GM19467 (cell line): ENCODE data around the gene KDM4B.

Source experiments
- ATAC-seq: cut with Tn5 transposase; IDR thresholded peaks from one replicate; pipeline ENCODE4 v1.9.1; 2021; ENCODE audit warnings: mild to moderate bottlenecking, moderate library complexity; ENCODE audit not compliant: unreplicated experiment

The KDM4B gene

DNA sequence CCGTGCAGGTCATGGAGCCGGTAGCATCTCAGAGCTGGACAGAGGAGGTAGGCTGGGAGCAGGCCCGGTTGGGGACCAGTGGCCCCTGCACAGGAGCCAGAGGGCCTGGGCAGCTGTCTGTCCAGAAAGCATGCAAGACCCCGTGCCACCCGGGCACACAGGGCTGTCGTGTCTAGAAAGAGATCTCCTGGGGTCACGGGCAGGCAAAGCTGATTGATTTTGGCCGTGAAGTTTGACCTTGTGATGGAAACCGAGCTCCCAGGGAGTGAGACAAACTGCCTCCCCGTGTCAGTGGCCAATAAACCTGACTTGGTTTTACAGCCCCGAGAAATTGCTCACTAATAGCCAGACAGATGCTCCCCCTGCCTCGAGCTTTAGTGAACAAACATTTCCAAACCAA, 98.8 kb downstream of the KDM4B start:
- no peak for ATAC-seq

- ATAC-seq = no peak
These were observed 99.5 kb downstream of the KDM4B start for GRCh38 chr19:5068233-5069072.

DNA sequence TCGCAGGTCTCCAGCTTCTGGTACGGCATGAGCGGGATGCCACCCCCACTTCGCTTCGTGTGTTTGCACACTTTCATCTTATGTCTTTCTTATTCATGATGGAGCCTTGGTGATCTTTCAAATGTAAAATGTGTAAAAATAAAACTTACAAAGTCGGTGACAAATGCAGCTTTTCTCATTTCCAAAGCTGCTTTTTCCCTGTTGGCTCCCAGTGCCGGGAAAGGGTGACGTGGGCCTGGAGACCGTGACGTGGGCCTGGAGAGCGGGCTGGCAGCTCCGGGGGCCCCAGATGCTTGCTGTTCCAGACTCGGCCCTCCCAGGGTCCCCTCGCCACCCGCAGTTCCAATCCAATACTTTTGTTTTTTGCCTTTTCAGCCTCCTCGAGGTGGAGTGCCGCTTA, 101.4 kb downstream of the KDM4B start:
- no peak for ATAC-seq

- no peak for ATAC-seq
These were observed 102.0 kb downstream of the KDM4B start for GRCh38 chr19:5070930-5071329.

DNA sequence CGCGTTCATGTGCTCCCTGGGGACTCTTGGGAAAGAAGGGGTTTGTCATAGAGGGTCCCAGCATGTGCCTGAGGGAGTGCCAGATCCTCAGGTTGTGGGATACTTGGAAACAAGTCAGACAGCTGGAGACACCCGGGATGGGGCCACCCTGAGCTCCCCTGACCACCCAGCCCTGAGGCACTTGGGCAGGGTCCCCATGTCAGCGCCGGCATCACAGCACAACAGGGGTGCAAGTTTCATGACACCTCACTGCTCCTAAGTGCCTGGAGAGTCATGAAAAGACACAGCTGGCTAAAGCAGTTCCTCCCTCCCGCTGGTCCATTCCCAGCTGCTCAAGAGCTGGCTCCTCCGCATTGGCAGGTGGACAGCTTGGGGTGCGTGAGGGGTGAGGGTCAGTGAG, 102.7 kb downstream of the KDM4B start:
- no peak for ATAC-seq

DNA sequence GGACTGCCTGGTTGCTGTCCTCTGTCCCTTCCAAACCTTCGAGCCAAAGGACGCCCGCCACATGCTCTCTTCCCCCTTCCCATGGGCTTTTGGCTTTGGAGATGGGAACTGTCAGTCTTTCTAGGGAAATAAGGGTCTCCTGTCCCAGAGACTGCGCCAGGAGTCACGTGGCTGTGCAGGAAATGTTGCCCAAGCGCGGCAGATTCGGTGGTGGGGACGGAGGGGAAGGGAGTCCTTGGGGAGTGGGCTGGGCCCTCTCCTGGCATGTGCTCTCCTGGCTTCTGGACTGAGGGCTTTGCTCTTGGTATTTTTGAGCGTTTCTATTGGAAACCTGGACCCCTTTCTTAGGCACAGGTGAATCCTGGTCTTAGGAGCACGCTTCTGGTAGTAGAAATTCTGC, 103.2 kb downstream of the KDM4B start:
- no peak for ATAC-seq

- no peak for ATAC-seq
These were observed 104.4 kb downstream of the KDM4B start for GRCh38 chr19:5073153-5073844.

DNA sequence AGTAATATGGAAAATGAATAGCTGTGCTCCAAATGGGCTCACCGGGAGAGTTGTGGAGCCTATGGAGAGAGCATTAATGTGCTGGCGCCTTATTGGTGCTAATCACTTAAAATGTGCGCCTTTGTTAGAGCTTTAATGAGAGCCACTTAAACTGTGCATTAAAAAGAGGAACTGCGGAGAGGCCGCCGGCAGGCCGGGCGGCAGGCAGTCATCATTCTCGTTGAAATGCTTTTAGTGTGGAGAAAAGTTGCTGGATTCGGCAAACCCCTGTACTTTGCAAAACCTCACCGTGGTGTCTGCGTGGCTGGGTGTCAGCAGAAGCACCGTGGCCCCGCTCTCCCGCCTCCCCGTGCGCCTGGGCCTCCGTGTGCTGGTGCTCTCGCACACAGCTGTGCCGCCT, 105.5 kb downstream of the KDM4B start:
- ATAC-seq = no peak

DNA sequence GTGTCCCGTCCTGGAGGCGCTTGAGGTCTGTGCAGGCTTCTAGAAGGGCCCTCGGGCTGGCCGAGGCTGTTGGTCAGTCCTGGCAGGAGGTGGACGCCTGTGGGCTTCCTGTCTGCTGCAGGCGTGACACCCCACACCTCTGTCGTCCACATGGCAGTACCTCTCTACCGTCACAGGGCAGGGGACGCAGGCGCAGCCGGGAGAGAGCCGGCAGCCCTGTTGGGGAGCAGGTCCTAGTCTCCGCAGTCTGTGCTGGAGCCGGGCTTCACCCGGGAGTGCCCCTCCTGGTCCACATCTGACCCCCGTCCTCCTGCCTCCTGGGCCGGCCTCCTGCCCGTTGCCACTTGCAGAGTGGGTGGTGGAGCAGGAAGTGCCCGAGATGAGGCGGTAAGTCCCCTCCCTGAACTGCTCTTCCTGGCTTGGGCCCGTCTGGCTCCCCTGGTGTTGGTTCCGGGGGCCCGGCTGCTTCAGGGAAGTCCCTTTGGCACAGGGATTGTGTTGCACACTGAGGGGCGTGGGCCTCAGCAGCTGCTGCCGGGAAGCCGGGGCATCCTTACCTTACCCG, 106.0 kb downstream of the KDM4B start:
- no peak for ATAC-seq

GRCh38 chr19:5075597-5075996, 106.7 kb downstream of the KDM4B start:
- ATAC-seq = no peak

GRCh38 chr19:5076440-5077208, 107.7 kb downstream of the KDM4B start:
- ATAC-seq = no peak

DNA sequence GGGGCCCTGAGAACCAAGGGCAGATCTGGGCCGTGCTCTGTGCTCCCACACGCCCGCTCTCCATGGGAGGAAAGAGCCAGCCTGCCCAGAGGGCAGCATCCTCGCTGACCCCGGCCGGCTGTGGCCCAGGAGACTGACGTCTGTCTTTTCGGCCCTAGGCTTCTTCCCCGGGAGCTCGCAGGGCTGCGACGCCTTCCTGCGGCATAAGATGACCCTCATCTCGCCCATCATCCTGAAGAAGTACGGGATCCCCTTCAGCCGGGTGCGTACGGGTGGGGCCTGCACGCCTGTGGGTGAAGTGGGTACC, 108.2 kb downstream of the KDM4B start:
- ATAC-seq = no peak

DNA sequence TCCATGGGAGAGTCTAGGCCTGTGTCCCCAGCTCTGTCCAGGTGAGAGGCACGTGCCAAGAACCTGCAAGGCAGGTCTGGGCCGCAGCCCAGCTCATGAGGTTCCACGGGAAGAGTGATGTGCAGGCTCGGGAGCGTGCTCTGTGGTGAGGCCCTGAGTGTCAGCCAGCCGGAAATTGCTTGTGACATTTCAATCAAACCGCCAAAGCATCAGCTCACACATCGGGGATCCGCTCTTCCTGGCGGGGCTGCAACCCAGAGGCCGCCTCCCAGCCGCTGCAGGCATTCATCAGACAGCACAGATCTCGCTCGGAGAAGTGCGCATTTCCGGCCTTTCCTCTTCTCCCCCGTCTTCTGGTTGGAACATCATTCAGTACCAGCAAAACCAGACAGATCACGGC, 109.3 kb downstream of the KDM4B start:
- no peak for ATAC-seq

DNA sequence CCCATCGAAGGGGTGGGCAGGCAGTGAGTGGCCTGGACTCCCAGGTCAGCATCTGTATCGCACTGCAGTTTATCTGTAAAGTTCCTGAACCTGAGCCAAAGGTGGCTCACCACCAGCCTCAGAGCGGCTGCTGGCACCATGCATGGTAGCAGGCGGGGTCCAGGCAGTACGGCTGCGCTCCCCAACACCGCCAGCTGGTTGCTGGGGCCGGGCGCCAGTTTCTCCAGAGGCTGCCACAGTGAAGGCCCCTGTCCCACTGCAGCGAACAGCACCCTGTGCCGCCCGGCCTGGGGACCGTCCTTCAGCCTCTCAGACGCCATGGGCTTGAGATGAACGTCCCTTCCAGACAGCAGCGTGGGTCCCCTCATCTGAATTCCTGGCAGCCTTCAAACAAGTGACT, 109.8 kb downstream of the KDM4B start:
- no peak for ATAC-seq

DNA sequence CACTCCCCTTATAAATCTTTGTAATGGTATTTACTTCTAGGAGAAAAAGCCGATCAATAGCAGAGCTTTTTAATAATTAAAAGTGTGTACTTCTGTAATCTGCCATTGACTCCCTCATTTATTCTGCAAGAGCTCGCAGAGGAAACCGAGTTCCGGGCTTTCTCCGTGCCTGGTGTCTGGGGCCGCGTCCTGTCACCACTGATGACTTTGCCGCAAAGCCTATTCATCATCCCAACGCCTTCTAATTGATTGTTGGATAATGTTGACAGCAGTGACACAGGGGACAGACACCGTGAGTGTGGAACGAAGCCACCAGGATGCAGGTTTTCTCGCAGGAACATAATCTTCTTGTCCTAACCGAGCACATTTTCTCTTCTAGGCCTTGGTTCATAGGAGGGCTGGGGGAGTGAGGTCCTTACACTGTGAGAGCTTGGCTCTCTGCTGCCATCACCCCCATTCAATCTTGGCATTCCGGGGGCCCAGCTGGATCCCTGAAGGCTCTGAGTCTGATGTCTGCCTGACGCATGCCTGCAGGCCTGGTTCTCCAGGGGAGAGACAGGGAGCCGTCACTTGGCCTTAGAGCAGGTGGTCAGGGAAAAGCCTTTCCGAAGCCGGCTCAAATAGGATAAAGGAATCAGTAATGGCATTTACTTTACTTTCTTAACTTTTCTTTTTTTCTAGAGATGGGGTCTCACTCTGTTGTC, 110.3 kb downstream of the KDM4B start:
- ATAC-seq = no peak

- ATAC-seq = no peak
These were observed 111.2 kb downstream of the KDM4B start for GRCh38 chr19:5080030-5080654.

DNA sequence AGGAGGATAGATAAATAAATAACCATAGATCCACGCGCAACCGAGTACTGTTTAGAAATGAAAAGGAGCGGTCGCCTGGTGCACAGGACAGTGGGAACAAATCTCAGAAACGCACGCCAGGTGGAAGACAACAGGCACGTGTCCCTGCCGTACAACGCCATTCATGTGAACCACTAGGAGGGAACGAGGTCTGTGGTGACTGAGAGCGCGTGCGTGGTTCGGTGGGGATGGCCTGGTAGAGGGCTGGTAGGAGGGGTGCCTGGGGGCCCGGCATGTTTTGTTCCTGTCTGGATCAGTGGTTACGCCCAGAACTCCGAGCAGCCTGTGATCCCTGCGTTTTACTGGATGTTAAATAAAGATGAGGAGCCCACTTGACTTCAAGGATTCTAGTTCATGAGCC, 111.9 kb downstream of the KDM4B start:
- ATAC-seq = no peak

- ATAC-seq = no peak
These were observed 112.7 kb downstream of the KDM4B start for GRCh38 chr19:5081443-5082161.

- no peak for ATAC-seq
These were observed 114.6 kb downstream of the KDM4B start for GRCh38 chr19:5083547-5083965.

DNA sequence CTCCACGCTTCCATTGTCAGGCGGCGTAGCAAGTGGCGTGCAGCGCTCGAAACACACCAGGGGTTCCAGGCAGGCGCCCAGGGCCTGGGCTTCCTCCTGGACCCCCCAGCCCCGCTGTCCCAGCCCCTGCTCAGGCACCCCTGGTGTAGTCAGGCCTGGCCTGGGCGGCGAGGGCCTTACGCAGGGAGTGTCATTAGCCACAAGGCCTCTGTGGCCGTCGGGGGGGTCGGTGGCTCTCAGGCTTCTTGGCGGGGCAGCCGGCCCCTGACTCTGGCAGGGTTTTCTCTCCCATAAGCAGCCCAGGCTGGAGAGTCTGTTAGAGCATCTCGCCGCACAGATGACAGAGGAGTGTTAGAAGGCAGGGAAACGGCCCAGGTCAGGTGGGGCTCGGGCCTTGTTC, 116.7 kb downstream of the KDM4B start:
- no peak for ATAC-seq
